Activated naive CD4-positive, alpha-beta T cell (primary cell): ENCODE data around the gene B3GNT2.
"Not testable (repeated sequence)": the region's sequence is repeated elsewhere in the genome, so short reads cannot be mapped to it uniquely, and the experiment has no call there.

Experiments
- DNase-seq, 4 experiments: peaks; one replicate each; lab custom pipeline; 2025; lab: John Stamatoyannopoulos, UW

Gene B3GNT2

DNA sequence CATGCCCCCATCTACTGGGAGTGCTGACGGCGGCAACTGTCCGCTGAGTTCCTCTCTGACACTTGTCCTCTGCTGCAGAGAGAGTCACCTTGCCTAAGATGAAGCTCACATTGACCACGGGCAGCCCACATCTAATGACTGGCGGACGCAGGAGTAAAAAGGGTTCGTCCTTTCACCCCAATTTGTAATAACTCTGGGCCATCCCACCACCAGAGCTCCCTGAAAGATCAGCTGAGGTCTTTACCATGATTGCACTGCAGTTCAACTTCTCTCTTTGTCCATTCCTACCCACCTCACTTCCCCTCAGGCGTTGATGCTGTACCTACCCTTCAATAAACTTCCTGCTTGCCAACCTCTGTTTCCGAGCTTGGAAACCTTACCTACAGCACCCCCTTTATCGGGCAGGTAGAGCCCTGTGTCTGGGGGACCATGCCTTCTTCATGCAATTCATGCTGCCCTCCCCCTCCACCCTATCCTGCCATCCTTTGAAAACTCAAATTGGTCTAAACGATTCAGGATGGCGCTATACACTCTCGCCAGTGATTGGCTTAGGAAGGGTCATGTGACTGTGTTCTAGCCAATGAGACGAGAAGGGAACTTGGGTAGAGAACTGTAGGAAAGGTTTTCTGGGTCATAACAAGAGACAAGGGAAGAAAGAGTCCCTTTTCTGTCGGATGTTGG is 10.3 kb upstream of the B3GNT2 start:
- no peak for DNase-seq

DNA sequence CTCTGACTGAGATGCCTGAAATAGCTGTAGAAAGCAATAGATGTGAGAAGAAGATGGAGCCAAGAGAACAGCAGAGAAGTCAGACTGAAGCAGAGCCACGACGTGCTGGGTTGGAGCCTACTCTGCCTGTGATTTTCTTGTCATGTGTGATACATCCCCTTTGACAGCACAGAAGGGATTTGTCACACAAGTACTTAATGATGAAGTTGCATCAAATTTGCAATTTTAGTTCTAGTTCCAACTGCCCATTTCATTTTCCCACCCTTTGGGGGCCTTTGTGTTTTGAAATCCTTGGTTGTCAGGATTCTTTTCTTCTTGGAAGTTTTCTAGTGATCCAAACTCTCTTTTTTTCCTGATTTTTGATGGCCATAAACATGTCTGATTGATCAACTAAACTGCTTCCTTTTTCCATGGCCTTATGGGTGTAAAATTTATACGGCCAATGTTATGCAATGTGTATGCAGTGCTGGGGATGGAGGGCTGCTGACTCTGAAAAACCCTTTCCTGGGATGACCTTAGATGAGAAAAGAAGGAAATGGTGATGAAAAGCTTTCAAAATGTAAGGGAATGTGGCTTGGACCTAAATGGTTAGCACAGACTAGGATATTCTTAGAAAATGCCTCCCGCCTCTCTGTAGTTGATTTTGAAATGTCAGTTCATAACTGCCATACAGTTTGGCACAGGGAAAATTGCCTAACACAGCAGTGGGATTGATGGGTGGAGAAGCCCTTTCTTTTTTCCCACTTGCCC is 9.6 kb upstream of the B3GNT2 start:
- DNase-seq = no peak

DNA sequence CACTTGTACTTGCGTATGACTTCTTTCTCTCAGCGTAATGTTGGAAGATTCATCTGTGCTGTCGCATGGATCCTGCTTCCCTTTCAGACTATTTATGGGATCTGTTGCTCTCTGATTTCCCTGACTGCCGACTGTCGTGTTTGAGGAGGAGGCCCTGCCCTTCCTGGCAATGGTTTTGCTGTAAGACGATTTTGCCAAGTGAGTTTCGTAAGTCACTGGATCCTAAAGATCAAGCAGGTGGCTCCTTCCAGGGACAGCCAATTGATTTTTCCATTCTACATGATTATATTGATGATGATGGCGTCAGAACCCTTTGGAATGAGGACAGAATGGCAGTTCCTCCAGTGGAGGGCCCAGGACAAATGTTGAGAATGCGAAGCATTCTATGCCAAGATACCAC is 8.7 kb upstream of the B3GNT2 start:
- no peak for DNase-seq

DNA sequence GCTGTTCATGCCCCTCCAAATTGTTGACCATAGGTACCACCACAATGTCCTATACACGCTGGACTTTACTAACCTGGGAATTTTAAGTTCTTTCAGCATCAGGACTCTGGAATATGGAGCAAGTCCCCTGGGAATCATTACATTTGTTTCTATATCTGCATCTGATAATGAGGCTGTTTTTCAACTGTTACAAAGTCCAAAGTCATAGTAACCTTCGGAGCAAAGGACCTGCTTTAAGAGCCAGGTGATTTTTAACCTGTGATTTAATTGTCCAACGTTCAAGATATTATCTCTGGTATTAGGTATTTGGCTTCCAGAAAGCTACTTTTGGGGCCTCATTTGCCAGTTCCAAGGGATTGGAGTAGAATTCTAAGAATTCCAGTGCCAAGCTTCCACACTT is 7.5 kb upstream of the B3GNT2 start:
- no peak for DNase-seq

DNA sequence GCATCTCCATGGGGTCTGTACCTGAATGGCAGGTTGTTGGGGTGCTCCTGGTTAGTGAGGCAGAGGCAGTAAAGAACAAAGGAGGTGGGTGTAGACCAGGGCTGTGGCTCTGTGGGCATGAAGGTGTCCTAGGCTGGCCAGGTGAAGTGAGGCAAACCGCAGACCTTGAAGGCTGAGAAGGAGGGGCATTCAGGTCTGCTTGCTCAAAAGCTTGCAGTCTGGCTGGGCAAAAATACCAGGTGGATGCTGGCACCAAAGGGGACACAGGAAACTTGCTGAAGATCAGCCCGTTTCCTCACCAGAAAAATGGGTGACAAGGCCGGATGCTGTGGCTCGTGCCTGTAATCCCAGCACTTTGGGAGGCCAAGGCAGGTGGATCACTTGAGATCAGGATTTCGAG is 6.7 kb upstream of the B3GNT2 start:
- no peak for DNase-seq

DNA sequence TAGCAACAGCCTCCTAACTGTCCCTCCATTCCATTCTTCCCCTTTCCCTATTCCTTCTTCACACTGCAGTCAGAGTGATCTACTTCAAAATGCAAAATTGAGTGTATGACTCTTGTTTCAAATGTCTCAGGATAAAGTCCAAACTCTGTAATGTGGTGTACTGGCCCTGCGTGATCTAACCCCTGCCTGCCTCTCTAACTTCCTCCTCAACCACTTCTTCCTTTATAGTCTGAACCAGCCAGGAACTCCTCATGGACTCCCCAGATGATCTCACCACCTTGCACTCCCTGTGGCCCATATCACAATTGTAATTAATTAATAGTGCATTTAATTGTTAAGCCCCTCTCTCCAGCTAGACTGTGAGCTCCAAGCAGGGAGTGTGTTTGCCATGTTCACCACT is 3.1 kb upstream of the B3GNT2 start:
- no peak for DNase-seq

DNA sequence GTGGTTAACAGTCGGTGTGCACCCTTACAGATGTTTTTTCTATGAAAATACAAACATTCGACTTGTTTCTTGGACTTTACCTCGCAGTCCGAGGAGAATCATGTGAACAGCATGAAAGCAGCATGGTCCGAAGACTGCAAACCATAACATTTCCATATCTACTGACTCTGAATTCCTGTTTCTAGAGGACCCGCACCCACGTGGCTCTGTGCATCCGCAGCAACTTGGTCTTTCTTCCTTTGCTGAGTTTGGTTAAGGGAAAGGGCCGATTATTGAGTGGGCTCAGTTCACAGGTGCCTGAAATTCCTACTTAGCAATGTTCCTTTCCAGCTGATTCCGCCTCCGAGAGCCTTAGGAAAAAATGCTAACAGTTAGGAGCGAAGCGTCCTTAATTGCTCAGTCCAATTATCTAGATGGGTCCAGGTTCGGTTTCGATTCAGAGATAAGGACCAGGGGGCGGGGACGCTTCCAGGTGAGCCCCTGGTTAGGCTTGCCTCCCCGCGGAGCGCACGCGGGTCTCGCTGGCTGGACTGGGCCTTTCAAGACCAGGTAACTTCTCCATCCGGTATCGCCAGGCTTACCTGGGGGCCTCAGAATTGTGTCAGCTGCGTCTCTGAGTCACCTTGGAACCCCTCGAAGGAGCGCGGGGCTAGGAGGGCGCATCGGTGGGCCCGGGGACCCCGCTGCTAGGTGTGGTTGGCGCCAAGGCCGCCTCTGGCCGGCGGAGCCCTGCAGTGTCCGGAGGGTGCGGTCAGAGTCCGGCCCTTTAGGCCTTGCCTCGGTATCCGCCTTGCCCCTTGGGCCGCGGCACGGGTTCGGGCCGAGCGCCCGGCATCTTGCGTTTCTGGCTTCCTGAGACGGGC is 1.1 kb upstream of the B3GNT2 start:
- no peak for DNase-seq

DNA sequence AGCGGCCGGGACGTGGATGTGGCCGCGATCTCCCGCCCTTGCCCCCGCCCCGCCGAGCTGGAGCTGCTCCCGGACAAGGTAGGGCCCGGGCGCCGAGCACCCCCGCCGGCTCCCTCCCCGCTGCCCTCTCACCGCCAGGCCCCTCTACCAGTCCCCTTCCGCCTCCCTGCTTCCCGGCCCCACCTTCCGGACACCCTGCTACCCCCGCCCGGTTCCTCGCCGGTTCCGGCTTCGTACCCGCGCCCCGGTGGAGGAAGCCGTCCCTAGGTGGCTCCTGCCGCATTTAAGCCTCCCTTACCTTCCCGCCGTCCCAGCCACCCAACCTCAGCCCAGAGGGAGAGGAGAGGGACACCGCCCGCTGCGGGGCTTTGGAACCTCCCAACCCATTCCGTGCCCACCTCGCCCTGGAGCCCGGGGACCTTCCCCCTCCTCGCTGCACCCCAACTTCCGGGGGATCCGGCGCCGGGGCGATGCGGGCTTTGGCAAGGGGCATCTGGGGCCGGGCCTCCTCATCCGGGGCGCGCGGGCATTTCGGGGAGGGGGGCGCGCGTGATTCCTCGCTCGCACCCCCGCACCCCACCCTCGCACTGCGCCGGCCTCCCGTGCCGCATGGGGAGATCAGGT is 475 bp downstream of the B3GNT2 start:
- peak; percentile 19 to 55 (median 42) for DNase-seq

DNA sequence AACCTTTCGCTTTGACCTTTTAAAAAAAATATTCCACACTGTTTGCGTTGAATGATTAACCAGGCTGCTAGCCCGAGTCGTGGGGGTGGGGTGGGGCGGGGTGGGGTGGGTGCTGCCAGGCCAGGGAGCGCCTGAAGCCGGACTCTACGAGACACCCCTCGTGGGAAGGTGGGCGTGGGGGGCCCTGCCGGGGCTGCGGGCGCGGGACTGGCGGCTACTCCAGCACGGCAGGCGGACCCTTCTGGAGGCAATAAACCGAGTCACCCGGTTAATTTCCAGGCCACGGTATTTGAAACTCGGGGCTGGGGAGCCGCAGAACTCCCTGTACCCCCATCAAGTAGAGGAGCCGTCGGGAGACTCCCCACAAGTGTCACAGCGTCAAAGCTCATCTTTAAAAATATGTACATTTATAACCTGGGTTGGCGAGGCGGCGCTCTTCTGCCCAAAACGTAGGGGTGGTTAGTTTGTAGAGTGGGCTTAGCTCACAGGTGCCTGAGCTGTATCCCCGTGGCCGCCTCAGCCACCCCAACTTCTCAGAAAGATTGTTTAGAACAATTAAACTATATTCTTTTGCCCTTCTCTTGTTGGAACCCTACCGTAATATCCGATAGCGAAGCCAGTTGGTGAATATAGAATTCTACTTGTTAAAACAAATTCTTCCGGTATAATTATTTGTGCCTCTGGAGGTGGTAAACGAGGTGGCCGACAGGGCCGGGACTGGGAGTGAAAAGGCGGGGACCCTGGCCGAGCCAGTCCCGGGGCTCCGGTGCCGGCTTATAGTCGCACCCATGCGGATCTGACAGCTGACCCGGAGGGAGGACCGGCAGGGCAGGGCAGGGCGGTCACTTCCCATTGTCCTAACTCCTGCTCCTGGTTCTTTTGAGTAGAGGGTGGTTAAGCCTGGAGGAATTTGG is 1.4 kb downstream of the B3GNT2 start:
- DNase-seq = peak in 2 of 4 experiments; percentile 3 to 10

DNA sequence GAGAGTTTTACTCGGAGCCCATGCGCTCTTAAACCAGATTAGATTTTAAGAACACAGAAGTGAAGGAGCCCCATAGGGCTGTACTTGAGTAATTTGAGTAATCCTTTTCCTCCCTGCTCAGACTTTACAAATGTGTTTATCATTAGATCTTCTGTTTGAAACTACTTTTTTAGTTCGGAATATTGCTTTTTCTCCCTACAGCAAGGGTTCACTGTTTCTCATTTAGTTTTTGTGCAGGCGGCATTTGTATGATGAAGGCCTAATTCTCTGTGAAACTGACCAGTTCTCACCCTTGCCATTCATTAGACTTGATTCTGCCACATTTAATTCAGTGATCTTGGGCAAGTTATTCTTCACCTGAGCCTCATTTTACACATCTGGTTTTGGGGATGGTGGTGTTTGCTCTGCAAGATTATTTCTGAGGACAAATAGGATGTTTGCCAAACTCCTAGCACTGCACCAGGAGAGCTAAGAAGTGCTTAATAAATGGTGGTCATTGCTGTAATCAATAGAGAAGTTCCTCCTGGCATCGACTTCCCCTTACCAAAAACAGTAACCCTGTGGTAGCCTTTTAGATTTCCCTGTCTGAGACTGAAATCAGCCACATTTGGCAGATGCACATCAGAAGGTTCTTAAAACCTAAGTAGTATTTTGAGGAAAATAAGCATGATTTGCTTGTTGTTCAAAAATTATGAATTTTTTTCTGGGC is 2.2 kb downstream of the B3GNT2 start:
- DNase-seq = no peak

DNA sequence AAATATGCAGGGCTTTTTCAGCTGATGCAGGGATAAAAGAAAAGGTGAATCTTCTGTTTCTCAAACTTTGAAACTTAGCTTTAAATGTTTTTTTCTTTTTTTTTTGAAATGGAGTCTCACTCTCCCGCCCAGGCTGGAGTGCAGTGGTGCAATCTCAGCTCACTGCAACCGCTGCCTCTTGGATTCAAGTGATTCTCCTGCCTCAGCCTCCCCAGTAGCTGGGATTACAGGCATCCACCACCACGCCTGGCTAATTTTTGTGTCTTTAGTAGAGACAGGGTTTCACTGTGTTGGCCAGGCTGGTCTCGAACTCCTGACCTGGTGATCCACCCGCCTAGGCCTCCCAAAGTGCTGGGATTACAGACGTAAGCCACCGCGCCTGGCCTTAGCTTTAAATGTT is 2.9 kb downstream of the B3GNT2 start:
- DNase-seq = not testable (repeated sequence)

DNA sequence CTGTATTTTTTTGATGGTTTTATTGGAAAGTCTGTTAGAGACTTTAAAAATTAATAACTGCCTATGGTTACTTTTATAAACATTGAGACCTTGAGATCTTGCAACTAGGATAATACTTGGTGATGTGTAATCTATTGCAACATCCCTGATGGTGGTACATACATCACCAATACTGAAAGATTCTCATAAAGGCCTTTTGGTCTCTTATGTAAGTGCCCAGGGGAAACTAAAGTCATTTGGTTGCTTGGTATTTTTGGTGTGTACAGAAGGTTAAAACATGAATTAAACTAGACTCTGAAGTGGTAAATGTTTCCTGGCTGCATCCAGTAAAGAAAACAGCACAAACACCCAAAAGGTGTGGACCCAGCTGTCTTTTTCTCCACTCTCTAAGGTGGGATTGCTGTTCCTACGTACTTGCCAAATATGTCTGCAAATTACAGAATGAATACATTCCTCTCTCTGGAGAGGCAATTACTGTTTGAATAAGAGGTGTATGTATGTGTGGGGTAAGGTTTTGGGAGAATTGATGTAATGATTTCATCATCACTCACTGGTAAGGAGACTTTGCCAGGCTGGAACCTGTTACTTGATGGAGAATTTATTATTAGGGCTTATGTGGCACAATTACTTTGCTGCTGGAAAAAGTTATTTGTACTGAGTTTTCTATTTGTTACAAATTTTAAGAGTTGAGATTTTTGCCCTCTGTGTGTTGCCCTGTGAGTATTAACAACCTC is 3.6 kb downstream of the B3GNT2 start:
- DNase-seq = no peak

DNA sequence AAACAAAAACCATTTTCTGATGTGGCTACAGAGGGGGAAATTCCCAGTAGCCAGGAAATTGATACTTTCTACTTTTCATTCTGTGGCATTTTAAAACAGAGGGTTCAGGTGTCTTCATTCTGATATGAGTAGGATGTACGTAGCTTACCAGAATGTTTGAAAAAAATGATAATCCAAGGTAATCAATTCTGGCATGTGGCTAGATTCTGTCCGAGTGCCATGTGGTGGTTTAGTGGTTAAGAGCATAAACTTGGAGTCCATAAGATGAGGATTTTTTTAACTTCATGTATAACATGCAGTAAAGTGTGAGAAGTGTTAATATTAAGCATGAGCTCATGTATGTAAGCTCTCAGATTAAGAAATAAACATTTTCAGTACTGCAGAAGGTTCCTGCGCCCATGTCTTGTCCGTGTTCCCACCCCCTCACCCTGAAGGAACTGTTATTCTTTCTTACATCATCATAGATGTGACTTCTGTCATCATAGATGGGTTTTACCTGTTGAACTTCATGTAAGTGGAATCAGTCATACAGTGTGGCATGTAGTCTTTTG is 4.5 kb downstream of the B3GNT2 start:
- no peak for DNase-seq

DNA sequence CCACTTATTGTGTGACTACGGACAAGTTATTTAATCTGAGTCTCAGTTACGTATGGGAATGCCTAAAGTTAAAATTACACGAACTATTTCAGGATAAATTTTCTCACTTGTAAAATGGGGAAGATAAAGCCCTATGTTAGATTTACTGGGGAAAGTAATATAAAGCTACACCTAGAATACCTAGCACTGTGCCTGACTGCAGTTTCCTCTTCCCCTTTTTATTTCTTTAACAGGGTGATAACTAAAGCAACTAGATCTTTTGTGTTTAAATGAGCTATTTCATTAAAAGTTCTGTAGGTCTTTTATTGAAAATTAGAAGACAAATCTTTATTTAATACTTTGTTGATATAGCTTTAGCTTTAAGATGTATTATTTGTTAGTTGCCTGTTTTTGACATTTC is 5.0 kb downstream of the B3GNT2 start:
- DNase-seq = no peak

DNA sequence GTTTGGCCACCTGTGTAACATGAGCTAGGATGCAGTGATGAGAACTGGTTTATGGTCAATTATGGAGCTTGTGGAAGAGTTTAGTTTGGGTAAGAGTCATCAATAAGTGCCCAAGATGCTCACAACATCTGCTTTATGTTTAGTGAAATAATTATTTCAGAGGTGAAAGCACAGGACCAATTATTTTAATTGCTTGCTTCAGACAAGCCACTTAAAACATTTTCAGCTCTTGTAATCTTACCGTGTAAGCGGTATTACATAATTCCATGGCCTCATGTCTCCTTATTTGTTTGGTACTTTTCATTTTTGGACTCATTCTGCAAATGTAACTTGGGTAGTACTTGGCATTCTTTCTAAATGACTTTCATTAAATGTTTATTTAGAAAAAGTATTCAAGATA is 5.4 kb downstream of the B3GNT2 start:
- DNase-seq = no peak

DNA sequence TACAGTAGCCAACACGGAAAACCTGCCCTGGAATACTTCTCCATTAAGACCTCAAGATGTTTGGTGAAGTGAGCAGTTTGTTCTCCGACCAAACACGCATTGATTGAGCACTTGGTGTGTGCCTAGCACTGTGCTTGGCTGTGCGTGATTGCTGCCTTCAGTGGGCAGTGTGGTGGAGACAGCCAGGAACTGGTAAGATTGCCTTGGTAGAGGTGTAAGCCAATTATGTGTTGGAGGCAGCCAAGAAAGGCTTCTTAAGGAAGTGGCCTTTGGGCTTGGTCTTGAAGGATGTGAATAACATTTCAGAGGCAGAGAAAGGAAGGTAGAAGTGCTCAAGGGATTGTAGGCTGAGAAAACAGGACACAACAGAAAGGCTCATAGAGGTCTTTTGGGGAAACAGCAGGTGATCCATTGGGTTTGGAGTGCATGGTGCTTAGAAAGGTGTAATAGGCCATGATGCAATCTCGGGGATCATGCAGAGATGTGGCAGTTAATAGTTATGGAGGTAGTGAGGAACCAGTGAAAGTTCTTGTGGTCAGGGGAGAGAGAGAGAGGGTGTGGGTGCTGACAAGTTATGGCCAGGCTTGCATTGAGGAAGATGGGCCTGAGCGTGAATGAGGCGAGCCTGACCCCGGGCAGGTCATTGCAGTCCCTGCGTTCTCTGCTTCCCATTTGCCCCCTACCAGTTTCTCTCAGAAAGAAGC is 6.3 kb downstream of the B3GNT2 start:
- DNase-seq = no peak

DNA sequence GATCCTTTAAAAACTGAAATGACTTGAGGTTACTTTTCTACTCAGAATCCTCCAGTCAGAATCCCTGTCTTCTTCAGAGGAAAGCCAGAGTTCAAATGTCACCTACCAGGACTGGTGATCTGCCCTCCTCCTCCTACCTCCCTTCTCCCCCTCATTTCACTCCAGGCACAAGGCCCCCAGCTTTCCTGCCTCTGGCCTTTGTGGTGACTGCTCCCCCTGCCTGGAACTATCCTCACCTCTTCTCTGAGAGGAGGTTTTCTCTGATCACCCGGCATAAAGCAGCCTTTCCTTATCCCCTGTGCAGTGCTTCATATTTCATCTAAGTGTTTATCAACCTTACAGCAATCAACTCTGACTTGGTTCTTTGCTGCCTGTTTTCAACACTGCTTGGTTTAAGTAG is 6.8 kb downstream of the B3GNT2 start:
- DNase-seq = no peak

DNA sequence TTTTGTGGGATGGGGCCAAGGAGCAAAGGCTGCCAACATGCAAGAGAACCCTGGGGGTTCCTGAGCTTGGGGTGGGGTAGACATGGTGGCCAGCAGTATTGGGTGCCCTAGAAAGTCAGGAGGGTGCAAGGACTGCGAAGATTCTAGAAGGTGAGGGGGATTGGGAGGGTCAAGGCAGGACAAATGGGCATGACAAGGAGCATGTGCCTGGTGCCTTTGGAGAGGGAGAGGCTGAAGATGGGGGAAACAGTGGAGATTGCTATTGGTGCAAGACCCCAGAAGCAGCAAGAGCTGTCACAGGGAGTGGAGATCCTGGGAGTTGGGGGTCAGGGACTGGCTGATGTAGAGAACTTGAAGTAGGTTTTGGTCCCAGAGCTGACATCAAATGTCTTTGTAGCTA is 7.5 kb downstream of the B3GNT2 start:
- DNase-seq = no peak

DNA sequence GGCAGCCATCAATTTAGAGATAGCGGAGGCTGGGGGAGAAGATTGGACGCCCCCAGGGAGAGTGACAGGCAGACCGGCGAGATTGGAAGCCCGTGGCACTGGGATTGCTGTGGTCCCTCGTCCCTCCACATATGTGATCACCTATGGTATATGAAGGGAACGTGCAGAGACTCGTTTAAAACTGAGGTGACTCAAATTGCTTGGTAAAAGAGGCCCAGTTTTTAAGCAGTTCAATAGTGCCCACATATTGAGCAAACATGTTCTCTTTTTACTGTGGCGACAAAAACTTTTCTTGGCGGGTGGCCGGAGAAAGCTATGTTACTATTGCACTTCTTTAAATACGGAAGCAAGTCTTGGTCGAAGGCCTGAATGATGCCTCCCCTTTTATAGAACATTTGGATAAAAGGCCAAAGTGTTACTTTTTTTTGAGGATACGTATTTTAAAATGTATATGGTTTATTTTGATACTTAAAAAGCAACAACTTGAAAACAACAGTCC is 9.1 kb downstream of the B3GNT2 start:
- DNase-seq = no peak
